Activated T-cell treated with anti-CD3 and anti-CD28 coated beads for 24 hours (primary cell): Measurements from ENCODE around the gene PROZ.
"Not testable (repeated sequence)": the region's sequence is repeated elsewhere in the genome, so short reads cannot be mapped to it uniquely, and the experiment has no call there.

Source experiments
- DNase-seq: peaks from one replicate; pipeline ENCODE4 v3.0.0-alpha.2; 2020; ENCODE audit warnings: low read depth

Gene PROZ

DNA sequence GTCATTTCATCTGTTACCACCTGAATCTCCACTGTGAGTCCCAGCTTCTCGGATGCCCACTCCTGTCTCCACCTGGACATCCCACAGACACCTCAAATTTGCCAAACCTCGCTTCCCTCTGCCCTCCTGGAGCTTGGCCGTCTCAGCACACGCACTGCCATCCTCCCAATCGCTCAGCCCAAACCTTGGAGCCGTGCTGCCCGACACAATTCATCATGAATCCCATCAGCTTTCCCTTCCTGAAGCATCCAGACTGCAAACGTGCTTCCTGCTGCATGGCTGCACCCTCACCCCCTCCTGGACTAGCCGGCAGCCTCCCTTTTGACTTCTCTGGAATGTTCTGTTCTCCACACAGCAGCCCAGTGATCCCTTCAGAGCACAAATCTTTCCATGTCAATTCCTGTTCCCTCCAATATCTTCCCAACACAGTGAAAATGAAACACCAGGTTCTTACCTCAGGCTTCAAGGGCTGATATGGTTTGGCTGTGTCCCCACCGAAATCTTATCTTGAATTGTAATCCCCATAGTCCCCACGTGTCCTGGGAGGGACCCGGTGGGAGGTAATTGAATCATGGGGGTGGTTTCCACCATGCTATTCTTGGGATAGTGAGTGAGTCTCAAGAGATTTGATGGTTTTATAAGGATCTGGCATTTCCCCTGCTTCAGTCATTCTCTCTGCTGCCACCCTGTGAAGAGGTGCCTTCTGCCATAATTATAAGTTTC is 1.1 kb upstream of the PROZ start:
- DNase-seq = no peak

DNA sequence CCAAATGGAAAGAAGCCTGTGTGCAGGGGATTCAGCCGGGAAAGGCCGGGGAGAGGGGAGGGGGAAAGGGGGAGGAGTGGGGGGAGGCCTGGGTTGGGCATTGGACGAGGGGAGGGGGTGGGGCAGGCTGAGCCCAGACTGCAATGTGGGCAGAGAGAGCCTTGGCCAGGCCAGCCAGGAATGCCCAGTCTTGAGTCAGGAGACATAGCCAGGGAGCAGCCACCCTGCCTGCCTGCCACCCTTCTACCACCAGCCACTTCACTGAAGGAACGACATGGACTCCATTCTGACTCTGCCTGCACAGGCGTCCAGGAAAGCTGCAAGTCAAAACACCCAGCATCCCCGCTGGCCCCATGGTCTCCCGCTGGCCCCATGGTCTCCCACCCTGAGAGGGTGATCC is 498 bp downstream of the PROZ start:
- no peak for DNase-seq

GRCh38 chr13:113159701-113160100 is 1.3 kb downstream of the PROZ start:
- no peak for DNase-seq

- no peak for DNase-seq
These were observed 2.5 kb downstream of the PROZ start for GRCh38 chr13:113160983-113161382.

GRCh38 chr13:113161433-113161832 is 3.0 kb downstream of the PROZ start:
- DNase-seq = no peak

GRCh38 chr13:113161975-113162374 is 3.5 kb downstream of the PROZ start:
- not testable (repeated sequence) for DNase-seq

DNA sequence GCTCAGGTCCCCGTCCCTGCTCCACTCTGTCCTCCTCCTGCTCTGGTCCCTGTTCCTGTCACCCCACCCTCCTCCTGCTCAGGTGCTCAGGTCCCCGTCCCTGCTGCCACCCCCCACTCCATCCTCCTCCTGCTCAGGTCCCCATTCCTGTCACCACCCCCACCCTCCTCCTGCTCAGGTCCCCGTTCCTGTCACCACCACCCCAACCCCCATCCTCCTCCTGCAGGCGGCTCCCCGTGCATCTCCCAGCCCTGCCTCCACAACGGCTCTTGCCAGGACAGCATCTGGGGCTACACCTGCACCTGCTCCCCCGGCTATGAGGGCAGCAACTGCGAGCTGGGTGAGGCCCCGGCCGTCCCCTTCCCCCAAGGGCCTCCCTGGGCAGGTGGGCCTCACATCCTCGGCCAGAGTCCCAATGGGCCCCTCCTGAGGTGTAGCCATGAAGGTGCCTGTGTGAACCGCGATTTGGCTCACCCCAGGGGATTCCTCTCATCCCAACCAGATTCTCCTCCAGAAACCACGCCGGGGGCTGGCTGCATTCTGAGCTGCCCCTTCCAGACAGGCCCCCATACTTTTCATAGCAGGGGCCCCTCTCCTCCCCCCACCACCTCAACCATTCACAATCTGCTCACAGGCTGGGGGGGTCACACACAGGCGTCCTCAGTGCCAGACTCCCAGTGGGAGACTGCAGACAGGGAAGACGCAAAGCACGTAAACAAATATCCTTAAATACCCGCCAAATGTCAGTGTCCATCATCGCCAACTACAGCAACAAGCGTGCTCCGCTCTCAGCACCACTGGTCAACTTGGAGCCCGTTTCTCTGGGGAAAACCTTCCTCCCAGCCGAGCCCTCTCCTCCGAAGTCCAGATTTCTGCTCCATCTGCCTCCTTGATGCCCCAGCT is 4.6 kb downstream of the PROZ start:
- no peak for DNase-seq

- DNase-seq = no peak
These were observed 6.0 kb downstream of the PROZ start for GRCh38 chr13:113164492-113164891.

GRCh38 chr13:113166266-113166665 is 7.8 kb downstream of the PROZ start:
- DNase-seq = no peak

GRCh38 chr13:113166681-113167080 is 8.2 kb downstream of the PROZ start:
- DNase-seq = no peak

DNA sequence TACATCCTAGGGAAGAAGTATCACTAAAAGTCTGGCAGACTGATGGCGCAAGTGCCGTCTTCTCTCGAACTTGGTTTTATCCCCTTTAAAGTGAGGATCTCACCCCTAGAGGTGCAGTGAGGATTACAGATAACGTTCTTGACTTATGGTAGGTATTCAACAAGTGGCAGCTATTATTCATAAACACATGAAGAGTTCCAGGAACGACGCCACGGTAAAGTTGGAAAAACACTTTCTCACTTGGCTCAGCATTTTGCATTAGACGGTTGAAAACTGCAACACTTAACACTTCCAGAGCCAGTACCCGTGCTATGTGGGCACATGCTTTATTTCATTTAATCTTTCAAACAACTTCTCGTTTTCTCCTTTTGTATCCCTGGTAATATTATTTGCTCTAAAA is 8.7 kb downstream of the PROZ start:
- no peak for DNase-seq

- no peak for DNase-seq
These were observed 9.1 kb downstream of the PROZ start for GRCh38 chr13:113167575-113167974.

DNA sequence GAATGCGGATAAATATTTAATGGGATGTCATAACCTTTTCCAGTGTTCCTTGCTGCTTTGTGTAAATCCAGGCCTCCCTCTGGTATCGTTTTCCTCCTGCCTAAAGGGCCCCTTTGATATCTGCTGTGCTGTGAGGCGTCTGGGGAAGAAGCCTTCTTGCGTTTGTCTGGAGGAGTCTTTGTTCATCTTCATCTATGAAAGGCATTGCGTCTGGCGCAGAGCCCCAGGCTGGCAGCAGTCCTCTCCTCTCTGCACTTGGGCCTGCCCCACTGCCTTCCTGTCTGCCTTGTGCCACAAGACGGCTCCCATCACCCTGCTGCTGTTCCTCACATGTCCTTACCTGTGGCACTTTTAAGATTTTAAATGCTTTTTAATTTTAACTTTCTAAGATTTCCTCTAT is 9.8 kb downstream of the PROZ start:
- no peak for DNase-seq

- DNase-seq = no peak
These were observed 11.1 kb downstream of the PROZ start for GRCh38 chr13:113169277-113170272.

- DNase-seq = no peak
These were observed 12.1 kb downstream of the PROZ start for GRCh38 chr13:113170511-113170910.

- no peak for DNase-seq
These were observed 13.0 kb downstream of the PROZ start for GRCh38 chr13:113171250-113172125.

GRCh38 chr13:113172419-113172926 is 14.0 kb downstream of the PROZ start:
- DNase-seq = no peak

DNA sequence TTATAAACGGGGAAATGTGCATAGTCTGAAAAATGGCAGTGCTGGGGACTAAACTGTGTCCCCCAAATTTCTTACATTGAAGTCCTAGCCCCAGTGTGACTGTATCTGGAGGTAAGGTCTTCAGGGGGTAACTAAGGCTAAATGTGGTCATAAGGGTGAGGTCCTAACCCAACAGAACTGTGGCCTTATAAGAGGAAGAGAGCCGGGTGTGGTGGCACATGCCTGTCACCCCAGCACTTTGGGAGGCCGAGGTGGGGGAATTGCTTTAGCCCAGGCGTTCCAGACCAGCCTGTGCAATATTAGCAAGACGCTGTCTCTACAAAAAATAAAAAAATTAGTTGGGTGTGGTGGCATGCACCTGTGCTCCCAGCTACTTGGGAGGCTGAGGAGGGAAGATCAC is 17.8 kb downstream of the PROZ start:
- no peak for DNase-seq

DNA sequence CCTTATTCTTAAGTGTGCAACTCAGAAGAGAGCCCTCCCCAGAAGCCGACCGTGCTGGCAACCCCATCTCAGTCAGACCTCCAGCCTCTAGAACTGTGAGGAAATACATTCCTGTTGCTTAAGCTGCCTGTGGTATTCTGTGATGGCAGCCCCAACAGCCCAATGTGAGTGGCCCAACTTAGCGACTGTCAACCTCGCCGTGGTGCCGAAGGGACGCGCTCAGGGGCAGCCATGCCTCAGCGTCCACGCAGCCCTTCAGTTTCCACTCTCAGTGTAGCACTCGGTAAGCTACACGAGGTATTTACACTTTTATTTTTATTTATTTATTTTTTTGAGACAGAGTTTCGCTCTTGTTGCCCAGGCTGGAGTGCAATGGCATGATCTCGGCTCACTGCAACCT is 18.4 kb downstream of the PROZ start:
- no peak for DNase-seq

DNA sequence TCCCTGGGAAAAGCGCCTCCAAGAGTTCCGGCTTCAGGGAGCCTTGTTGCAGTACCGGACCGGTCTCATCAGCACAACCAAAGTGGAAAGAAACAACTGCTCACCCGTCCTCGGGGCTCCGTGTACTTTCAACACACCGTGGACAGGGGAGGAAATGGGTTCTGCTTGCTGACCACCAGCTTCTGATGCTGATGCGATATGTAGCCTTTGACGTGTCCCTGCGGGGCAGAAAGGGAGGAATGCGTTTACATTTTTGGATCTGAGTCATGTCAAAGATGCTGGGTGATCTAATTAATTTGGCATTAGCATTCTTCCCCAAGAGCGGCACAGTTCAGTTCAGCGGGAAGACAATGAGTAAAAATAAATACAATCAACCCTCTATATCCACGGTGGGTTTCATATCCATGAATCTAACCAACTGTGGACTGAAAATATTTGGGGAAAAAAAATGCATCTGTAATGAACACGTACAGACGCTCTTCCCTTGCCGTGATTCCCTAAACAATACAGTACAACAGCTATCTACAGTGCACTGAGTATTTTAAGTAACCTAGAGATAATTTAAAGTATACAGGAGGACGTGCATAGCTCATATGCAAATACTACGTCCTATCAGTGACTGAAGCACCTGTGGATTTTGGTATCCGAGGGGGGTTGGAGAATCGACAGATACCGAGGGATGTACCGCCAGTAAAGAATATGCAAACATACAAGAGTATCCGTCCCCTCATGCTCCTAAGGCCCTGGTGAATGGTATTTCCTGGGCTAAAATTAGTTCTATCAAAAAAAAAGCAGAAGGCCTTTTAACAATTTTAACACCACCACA is 19.8 kb downstream of the PROZ start:
- no peak for DNase-seq
